SK-N-DZ (cell line): ENCODE measurements around the gene AIFM3.

Experiments used
- DNase-seq: peaks from one replicate; pipeline ENCODE4 v3.0.0-alpha.2; 2015; ENCODE audit warnings: low spot score

AIFM3 gene

GRCh38 chr22:20991252-20992055 lies 24.4 kb downstream of the AIFM3 start:
- no peak for DNase-seq

- no peak for DNase-seq
Measured at GRCh38 chr22:20992056-20992442, 25.0 kb downstream of the AIFM3 start.

DNA sequence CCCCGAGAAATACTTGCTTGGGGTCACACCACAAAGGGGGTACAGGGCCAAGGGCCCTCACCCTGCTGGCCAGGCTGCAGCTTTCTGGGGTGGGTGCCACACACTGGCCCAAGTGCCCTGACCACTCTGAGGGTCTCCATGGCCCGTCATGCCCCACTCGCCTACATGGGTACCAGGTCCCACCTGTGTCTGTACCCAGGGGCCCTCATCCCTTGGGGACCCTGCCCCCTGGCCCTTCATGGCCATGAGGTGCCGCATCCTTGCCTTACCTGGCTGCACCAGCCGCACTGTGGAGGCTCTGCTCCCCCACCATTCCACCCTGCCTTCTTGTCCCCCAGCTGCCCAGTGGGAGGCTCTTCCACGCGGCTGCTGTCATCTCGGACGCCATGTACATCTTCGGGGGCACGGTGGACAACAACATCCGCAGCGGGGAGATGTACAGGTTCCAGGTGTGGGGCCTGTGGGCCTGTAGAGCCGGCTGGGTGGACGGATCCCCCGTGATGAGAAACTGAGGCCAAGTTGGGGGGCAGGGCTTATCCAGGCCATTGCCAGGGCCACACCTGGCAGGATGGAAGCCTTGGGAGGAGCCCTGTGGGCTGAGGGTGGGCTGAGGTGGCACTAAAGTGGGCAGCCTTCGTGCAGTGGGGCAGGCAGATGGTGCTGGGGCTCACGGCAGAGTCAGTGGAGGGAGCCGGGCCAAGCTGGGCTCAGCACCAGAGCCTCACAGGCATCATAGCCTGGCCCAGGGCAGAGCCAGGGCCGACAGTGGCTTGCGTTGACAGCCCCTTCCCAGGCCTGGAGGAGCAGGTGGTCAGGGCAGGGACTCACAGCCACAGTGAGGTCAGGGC lies 25.6 kb downstream of the AIFM3 start:
- DNase-seq, result no peak

GRCh38 chr22:20993304-20994127 lies 26.5 kb downstream of the AIFM3 start:
- no peak for DNase-seq

DNA sequence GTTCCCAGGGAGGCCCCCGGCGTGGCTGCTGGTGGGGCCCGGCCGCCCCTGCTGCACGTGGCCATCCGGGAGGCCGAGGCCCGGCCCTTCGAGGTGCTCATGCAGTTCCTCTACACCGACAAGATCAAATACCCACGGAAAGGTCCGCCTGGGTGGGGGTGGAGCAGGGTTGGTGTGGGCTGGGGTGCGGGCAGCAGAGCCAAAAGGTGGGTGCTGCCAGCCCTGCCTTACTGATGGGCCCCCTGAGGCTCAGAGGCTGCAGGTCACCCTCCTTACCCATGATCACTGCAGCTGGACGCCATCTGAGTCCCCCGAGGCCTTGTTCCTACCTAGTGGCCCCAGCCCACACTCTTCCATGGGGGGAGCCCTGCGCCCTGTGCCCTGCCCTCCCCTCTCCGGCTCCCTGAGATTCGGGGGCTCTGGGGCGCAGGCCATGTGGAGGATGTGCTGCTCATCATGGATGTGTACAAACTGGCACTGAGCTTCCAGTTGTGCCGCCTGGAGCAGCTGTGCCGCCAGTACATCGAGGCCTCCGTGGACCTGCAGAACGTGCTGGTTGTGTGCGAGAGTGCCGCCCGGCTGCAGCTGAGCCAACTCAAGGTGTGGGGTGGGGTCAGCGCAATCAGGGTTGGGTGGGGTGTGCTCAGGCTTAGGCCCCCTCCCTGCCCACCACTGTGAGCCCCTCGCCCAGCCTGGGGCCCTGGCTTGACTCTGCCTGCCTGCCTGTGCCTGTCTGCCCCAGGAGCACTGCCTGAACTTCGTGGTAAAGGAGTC lies 27.3 kb downstream of the AIFM3 start:
- no peak for DNase-seq

DNA sequence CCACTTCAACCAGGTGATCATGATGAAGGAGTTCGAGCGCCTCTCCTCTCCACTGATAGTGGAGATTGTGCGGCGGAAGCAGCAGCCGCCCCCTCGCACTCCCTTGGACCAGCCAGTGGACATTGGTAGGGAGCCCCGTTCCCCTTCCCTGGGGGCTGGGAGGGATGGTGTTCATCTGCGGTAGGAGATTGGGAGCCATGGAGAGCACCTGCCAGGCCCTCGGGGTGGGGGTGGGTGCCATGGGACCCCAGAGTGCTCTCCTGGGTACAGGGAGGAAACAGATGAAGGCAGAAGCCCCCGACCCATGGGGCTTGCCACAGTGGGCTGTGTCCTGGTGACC lies 27.8 kb downstream of the AIFM3 start:
- no peak for DNase-seq

- no peak for DNase-seq
Measured at GRCh38 chr22:20995329-20996030, 28.4 kb downstream of the AIFM3 start.

DNA sequence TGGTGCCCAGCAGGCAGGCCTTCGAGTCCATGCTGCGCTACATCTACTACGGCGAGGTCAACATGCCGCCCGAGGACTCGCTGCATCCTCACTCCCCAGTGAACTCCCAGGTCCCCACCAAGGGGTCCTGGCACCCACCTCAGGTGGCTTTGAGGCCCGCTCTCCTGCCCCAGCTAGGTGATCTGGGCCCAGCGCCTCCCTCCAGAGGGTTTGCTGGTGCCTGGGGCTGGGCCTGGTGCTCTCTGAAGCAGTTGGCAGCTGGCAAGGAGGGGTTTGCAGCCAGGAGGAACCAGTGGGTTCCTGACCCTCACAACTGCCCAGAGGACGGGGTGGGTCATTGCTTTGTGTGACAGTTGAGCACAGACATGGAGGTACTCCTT lies 29.0 kb downstream of the AIFM3 start:
- no peak for DNase-seq

DNA sequence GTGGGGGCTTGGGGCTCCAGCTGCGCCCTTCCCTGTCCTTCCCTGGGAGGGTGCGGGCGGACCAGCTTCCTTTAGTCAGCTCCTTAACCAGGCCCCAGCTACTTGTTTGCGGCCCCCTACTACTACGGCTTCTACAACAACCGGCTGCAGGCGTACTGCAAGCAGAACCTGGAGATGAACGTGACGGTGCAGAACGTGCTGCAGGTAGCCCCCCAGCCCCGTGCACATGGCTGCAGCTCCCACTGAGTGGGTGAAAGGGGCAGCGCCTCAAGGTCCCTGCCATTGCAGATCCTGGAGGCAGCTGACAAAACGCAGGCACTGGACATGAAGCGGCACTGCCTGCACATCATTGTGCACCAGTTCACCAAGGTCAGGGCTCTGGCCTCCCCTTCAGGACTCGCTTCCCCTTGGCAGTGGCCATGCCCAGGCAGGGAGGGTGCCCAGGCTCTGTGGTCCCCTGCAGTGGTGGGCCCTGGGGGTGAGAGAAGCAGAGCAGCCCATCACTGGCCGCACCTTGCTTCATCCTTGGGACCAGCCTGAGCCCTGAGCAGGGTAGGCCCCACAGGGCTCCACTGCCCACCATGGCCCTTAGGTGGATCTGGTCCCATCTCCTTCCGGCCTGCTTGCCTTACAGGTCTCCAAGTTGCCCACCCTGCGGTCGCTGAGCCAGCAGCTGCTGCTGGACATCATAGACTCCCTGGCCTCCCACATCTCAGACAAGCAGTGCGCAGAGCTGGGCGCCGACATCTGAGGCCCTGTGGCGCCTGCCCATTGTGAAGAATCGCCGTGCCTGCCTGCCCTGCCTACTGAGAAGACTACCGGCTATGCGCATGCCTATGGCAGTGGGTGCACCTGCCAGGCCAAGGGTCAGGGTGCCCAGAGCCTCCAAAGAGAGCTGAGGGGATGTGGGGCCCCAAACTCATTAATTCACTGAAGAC lies 29.8 kb downstream of the AIFM3 start:
- DNase-seq, result no peak

DNA sequence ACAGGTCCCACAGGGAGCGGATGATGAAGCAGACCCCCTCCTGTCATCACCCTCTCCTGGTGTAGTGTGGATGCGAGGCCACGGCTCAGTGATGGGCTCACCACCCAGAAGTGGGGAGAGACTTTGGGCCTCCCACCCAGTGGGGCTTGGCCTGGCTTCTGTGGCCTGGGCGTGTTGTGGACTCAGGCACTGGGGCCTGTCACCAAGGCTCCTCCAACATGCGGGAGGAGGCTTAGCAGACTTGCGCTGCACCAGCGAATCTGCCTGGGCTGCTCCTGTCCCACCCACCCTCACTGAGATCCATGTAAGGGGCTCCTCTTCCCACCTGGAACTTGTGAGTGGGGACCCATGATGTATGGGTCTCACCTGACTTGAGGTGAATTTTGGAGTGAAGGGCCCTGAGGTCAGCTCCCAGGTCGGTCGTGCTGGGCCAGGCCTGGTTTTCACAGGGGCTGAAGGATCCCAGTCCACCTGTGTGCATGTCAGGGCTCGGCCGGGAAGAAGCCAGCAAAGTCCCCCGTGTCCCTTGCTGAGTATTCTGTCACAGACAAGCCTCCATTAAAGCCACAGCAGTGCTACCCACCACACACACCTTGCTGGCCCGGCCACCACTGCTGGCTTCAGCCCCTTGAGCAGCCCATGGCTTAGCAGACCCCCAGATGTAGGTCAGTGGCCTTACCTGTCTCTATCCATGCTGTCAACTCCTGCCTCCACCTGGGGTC lies 30.6 kb downstream of the AIFM3 start:
- no peak for DNase-seq

DNA sequence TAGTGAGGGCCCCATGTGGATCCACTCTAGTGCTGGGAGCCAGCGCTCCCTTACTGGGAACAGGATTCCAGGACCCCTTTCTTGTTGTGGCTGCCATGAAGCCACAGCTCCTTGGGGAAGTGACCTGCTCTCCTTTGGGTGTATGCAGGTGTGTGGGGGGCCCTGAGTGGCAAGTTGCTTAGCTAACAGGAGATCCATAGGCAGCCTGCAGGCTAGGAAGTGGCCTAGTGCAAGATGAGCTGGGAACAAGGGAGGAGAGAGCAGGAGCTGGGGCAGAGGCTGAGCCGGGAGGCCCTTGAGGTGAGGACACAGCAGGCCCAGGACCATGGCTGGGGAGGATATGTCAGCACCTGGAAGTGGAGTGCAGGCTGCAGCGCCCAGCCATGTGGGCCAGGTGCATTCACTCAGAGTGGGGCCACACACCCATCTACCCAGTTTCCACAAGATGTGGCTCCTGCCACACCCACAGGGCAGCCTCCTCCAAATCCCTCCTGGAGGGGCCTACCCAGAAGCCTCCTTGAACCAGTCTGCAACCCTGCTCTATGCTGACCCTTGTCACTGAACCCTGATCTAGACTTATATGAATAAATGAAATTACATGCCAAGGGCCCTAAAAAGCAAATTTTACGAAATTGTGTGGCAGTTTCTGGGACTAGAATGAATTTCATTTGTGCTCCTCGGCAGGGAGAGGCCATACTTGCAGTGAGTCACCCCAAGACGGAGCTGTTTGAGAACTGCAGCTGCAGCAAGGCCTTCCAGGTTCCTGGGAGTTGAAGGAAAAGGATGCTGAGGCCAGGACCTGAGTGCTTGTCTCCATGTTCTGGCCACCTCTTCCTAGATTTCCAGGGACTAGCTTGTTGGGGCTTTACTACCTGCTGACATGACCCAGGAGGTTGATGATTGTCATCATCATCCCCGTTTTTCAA lies 31.6 kb downstream of the AIFM3 start:
- no peak for DNase-seq

GRCh38 chr22:20999350-21000206 lies 32.5 kb downstream of the AIFM3 start:
- DNase-seq, result no peak

DNA sequence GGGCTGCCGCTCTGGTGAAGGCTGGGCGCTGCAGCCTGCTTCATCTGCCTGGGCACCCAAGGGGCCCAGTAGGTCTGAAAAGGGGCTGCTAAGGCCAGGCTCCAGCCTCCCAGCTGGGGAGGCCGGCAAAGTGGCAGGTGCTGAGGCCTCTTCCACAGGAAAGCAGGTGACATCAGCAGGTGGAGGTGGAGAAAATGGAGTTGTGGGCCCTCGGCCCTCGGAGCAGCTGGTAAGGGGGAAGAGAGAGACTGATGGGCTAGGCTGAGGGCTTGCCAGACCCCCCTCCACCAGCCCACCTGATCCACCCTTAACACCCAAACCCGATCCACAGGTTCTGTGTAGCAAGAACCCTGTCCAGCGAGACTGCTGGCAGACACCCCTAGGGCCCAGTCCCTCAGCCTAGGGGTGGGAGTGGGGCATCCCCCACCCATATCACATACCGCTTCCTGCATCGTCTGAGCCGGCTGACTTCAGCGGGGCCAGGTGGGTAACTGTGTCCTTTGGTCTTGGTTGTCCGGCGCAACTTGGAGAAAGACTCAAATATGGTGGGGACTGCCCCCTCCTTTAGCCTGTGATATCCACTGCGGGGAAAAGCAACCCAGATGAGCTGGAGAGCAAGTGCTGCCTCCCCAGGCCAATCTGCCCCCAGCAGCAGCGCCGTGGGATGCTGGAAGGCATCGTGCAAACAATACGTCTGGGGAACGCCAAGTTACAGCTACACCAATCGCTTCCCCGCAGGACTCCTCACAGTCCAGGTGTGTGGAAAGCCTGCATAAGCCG lies 33.3 kb downstream of the AIFM3 start:
- DNase-seq, result no peak

- no peak for DNase-seq
Measured at GRCh38 chr22:21000987-21001600, 34.0 kb downstream of the AIFM3 start.

GRCh38 chr22:21001601-21002325 lies 34.7 kb downstream of the AIFM3 start, which contains the start of gene THAP7:
Gene THAP7, minus strand, starts transcription at chr22:21002118. Its CDS starts 207 bp downstream, at chr22:21001911.
- DNase-seq, result peak; percentile 96
